ENCODE data around the gene RAB15. TPM values are rescaled to one million over a fixed set of nuclear protein-coding genes. Genes with fewer than 3 reads are reported as not detected.
A peak's percentile ranks its signal among the peaks of the same experiment; 100 is the strongest.

The RAB15 gene
- total and polyA plus RNA-seq, 2 of the 8 experiments (the other 6 are each of a cell fraction or from before 2014, with no cell fraction given) = 38.8 to 58.1 TPM

DNA sequence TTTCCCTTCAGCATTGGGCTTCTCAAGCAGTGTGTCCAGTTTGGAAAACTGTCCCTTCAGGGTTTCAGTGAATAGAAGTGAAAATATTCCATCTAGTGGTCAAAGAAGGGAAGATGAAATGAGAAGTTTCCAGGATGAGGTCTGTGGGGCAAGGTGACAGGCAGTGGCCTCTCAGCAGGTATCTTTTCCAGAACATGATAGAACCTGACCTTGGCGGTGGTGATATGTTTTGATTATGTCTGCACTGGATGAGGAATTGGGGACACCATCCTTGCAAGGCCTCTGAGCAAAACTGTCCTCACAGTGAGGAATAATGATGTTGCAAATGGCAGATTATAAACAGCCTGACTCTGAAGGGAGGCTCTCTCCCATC is 34.3 kb downstream of the RAB15 start (continued):
- TF ChIP-seq, protein P1, sequence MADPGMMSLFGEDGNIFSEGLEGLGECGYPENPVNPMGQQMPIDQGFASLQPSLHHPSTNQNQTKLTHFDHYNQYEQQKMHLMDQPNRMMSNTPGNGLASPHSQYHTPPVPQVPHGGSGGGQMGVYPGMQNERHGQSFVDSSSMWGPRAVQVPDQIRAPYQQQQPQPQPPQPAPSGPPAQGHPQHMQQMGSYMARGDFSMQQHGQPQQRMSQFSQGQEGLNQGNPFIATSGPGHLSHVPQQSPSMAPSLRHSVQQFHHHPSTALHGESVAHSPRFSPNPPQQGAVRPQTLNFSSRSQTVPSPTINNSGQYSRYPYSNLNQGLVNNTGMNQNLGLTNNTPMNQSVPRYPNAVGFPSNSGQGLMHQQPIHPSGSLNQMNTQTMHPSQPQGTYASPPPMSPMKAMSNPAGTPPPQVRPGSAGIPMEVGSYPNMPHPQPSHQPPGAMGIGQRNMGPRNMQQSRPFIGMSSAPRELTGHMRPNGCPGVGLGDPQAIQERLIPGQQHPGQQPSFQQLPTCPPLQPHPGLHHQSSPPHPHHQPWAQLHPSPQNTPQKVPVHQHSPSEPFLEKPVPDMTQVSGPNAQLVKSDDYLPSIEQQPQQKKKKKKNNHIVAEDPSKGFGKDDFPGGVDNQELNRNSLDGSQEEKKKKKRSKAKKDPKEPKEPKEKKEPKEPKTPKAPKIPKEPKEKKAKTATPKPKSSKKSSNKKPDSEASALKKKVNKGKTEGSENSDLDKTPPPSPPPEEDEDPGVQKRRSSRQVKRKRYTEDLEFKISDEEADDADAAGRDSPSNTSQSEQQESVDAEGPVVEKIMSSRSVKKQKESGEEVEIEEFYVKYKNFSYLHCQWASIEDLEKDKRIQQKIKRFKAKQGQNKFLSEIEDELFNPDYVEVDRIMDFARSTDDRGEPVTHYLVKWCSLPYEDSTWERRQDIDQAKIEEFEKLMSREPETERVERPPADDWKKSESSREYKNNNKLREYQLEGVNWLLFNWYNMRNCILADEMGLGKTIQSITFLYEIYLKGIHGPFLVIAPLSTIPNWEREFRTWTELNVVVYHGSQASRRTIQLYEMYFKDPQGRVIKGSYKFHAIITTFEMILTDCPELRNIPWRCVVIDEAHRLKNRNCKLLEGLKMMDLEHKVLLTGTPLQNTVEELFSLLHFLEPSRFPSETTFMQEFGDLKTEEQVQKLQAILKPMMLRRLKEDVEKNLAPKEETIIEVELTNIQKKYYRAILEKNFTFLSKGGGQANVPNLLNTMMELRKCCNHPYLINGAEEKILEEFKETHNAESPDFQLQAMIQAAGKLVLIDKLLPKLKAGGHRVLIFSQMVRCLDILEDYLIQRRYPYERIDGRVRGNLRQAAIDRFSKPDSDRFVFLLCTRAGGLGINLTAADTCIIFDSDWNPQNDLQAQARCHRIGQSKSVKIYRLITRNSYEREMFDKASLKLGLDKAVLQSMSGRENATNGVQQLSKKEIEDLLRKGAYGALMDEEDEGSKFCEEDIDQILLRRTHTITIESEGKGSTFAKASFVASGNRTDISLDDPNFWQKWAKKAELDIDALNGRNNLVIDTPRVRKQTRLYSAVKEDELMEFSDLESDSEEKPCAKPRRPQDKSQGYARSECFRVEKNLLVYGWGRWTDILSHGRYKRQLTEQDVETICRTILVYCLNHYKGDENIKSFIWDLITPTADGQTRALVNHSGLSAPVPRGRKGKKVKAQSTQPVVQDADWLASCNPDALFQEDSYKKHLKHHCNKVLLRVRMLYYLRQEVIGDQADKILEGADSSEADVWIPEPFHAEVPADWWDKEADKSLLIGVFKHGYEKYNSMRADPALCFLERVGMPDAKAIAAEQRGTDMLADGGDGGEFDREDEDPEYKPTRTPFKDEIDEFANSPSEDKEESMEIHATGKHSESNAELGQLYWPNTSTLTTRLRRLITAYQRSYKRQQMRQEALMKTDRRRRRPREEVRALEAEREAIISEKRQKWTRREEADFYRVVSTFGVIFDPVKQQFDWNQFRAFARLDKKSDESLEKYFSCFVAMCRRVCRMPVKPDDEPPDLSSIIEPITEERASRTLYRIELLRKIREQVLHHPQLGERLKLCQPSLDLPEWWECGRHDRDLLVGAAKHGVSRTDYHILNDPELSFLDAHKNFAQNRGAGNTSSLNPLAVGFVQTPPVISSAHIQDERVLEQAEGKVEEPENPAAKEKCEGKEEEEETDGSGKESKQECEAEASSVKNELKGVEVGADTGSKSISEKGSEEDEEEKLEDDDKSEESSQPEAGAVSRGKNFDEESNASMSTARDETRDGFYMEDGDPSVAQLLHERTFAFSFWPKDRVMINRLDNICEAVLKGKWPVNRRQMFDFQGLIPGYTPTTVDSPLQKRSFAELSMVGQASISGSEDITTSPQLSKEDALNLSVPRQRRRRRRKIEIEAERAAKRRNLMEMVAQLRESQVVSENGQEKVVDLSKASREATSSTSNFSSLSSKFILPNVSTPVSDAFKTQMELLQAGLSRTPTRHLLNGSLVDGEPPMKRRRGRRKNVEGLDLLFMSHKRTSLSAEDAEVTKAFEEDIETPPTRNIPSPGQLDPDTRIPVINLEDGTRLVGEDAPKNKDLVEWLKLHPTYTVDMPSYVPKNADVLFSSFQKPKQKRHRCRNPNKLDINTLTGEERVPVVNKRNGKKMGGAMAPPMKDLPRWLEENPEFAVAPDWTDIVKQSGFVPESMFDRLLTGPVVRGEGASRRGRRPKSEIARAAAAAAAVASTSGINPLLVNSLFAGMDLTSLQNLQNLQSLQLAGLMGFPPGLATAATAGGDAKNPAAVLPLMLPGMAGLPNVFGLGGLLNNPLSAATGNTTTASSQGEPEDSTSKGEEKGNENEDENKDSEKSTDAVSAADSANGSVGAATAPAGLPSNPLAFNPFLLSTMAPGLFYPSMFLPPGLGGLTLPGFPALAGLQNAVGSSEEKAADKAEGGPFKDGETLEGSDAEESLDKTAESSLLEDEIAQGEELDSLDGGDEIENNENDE (IDR thresholded peaks at IDR 0.05; ENCODE audit: insufficient replicate concordance, low read length) = no peak
- TF ChIP-seq, protein P2, sequence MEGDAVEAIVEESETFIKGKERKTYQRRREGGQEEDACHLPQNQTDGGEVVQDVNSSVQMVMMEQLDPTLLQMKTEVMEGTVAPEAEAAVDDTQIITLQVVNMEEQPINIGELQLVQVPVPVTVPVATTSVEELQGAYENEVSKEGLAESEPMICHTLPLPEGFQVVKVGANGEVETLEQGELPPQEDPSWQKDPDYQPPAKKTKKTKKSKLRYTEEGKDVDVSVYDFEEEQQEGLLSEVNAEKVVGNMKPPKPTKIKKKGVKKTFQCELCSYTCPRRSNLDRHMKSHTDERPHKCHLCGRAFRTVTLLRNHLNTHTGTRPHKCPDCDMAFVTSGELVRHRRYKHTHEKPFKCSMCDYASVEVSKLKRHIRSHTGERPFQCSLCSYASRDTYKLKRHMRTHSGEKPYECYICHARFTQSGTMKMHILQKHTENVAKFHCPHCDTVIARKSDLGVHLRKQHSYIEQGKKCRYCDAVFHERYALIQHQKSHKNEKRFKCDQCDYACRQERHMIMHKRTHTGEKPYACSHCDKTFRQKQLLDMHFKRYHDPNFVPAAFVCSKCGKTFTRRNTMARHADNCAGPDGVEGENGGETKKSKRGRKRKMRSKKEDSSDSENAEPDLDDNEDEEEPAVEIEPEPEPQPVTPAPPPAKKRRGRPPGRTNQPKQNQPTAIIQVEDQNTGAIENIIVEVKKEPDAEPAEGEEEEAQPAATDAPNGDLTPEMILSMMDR (IDR thresholded peaks at IDR 0.05; ENCODE audit: control extremely low read depth in 1 of 3, insufficient read depth in 1 of 3, low read depth in 1 of 3, low read length in 3 of 3) = peak in 1 of 3 experiments; percentile 32; a peak in 1 of 4 replicates
- TF ChIP-seq SRF (IDR thresholded peaks at IDR 0.05; ENCODE audit: low read depth, low read length) = no peak
- no peak for TF ChIP-seq POU5F1 (IDR thresholded peaks at IDR 0.05; ENCODE audit: low read depth, low read length)
- TF ChIP-seq EGR1 (IDR thresholded peaks at IDR 0.05; ENCODE audit: borderline replicate concordance, low read depth, low read length) = no peak
- TF ChIP-seq ASH2L (IDR thresholded peaks at IDR 0.05; ENCODE audit: low read length) = no peak
- TF ChIP-seq RAD21 (IDR thresholded peaks at IDR 0.05 in 1 of 2, conservative IDR thresholded peaks at IDR 0.05 in 1 of 2; ENCODE audit: low read depth in 2 of 2, low read length in 2 of 2) = peak; percentile 33 to 45
- TF ChIP-seq RXRA (IDR thresholded peaks at IDR 0.05; ENCODE audit: insufficient read depth, low read depth, low read length) = no peak

All from H1 (cell line).